Measurements from ENCODE around the gene NFKBIE.

- TF ChIP-seq CTCF (IDR thresholded peaks at IDR 0.05) (no peak), POLR2AphosphoS5 (IDR thresholded peaks at IDR 0.05) (no peak)
Measured at GRCh38 chr6:44278774-44279697, 13.7 kb upstream of the NFKBIE start.
